Lower leg skin (tissue), 4 donors: ENCODE measurements around the gene CCT3. TPM values are rescaled to one million over a fixed set of nuclear protein-coding genes. Genes with fewer than 3 reads are reported as not detected.
"Not testable (repeated sequence)": the region's sequence is repeated elsewhere in the genome, so short reads cannot be mapped to it uniquely, and the experiment has no call there.

Experiments
- DNase-seq, 2 donors: peaks; one replicate each; pipeline ENCODE4 v3.0.0-alpha.2; 2019; ENCODE audit warnings: low spot score in 2 of 2
- H3K4me3 ChIP-seq: fragments of 200-600 bp; sonication (generic); 2 replicates; pipeline ENCODE4 v1.5.1; 2017; ENCODE audit warnings: mild to moderate bottlenecking, low read depth; ENCODE audit not compliant: poor library complexity, severe bottlenecking
- POLR2A ChIP-seq, 2 donors: fragments of 450-650 bp; IDR thresholded peaks; one replicate each; pipeline ENCODE4 v1.6.1; 2016 to 2017; ENCODE audit warnings: antibody characterized with exemption in 2 of 2, mild to moderate bottlenecking in 1 of 2, moderate library complexity in 1 of 2
- WGBS, 2 donors: methylation state at CpG; one replicate each; pipeline ENCODE4 v1.1.5; 2018; 5-methylcytosine and 5-hydroxymethylcytosine counted together
- intact Hi-C: fragments of 100-400 bp; cut with DNase I; formaldehyde crosslinking; loops from one replicate; pipeline ENCODE4 v1.15.0; 2023; ENCODE audit warnings: low total_unique reads
- total RNA-seq, 4 donors: library from RNA; depleted of rRNA; stranded (reverse); fragments of >200 nt; gene quantifications; one replicate each; pipeline ENCODE4 v1.1.0, GENCODE V29; 2016
- TF ChIP-seq, protein P1 (sequence below), 3 donors: fragments of 450-650 bp; IDR thresholded peaks; one replicate each; pipeline ENCODE4 v1.5.1; 2016; ENCODE audit warnings: antibody characterized with exemption in 3 of 3, mild to moderate bottlenecking in 3 of 3, moderate library complexity in 2 of 3

CCT3 gene
- total RNA-seq, 4 donors from 2014 or later, result 119 to 202 (median 150) TPM

GRCh38 chr1:156344409-156344808, 6.3 kb upstream of the CCT3 start:
- 76 to 80% methylated on average over 3 of the region's 3 CpGs for WGBS, 2 donors
- no peak for DNase-seq
- intact Hi-C loops, result no loop called here
- TF ChIP-seq, protein P1, sequence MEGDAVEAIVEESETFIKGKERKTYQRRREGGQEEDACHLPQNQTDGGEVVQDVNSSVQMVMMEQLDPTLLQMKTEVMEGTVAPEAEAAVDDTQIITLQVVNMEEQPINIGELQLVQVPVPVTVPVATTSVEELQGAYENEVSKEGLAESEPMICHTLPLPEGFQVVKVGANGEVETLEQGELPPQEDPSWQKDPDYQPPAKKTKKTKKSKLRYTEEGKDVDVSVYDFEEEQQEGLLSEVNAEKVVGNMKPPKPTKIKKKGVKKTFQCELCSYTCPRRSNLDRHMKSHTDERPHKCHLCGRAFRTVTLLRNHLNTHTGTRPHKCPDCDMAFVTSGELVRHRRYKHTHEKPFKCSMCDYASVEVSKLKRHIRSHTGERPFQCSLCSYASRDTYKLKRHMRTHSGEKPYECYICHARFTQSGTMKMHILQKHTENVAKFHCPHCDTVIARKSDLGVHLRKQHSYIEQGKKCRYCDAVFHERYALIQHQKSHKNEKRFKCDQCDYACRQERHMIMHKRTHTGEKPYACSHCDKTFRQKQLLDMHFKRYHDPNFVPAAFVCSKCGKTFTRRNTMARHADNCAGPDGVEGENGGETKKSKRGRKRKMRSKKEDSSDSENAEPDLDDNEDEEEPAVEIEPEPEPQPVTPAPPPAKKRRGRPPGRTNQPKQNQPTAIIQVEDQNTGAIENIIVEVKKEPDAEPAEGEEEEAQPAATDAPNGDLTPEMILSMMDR (IDR thresholded peaks at IDR 0.05), result no peak
- TF ChIP-seq POLR2A (IDR thresholded peaks at IDR 0.05), result no peak
- H3K4me3 ChIP-seq, result no peak overlapping the region

- no peak for DNase-seq
- WGBS, 2 donors, result 81 to 87% methylated on average over 1 of the region's 1 CpG
- TF ChIP-seq, protein P1 (IDR thresholded peaks at IDR 0.05), result no peak
- no peak for TF ChIP-seq POLR2A (IDR thresholded peaks at IDR 0.05)
- intact Hi-C loops, result no loop called here
- H3K4me3 ChIP-seq, result no peak overlapping the region
Observed at GRCh38 chr1:156342166-156342955, 4.3 kb upstream of the CCT3 start.

DNA sequence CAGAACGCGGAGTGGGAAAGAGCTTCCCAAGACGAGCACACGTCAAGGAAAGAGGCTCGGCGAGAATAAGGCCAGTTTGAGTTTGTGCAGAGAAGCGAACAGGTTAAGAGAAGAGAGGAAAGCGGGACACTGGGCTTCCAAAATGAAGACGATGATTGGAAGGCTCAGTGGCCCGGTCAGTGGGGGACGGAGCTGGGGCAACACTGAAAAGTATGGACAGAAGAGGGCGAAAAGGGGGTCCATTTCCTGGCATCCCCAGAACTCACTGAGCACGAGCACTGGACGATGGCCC, 258 bp downstream of the CCT3 start:
- TF ChIP-seq, protein P1 (IDR thresholded peaks at IDR 0.05), result no peak
- no peak for TF ChIP-seq POLR2A (IDR thresholded peaks at IDR 0.05)

GRCh38 chr1:156337052-156337887, 822 bp downstream of the CCT3 start:
- peak in 1 of 2 donors; percentile 15 for DNase-seq
- 33 to 42% methylated on average over 34 of the region's 34 CpGs for WGBS, 2 donors
- H3K4me3 ChIP-seq, result peak overlapping the region; percentile 65
- intact Hi-C loops, result no loop called here
- TF ChIP-seq, protein P1 (IDR thresholded peaks at IDR 0.05), result no peak
- TF ChIP-seq POLR2A (IDR thresholded peaks at IDR 0.05), result no peak

More for the DNA sequence above, 258 bp downstream of the CCT3 start:
- 0 to 1% methylated on average over 14 of the region's 14 CpGs for WGBS, 2 donors
- H3K4me3 ChIP-seq, result peak overlapping the region; percentile 65
- DNase-seq, result no peak
- intact Hi-C loops, result no loop called here

DNA sequence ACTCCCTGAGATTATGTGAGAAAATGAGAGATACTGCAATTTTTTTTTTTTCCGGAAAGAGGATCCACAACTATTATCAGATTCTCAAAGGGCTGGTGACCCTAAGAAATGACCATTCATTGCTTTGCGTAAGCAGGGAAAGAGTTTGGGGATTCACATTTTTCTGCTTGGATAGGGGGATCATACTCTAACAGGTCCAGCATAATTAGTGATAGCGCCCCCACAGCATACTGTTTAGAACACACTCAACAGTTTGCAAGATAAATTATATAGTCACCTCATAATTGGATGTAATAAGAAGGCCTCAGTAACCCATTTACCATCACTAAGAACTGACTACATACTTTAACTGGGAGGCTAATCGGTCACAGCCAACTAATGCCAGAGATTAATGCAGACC, 1.9 kb downstream of the CCT3 start:
- no peak overlapping the region for H3K4me3 ChIP-seq
- WGBS, 2 donors, result 67 to 68% methylated on average over 4 of the region's 4 CpGs
- no peak for DNase-seq
- intact Hi-C loops, result no loop called here
- no peak for TF ChIP-seq POLR2A (IDR thresholded peaks at IDR 0.05)
- TF ChIP-seq, protein P1 (IDR thresholded peaks at IDR 0.05), result no peak

GRCh38 chr1:156323179-156323578, 14.9 kb downstream of the CCT3 start:
- 91 to 95% methylated on average over 9 of the region's 9 CpGs for WGBS, 2 donors
- intact Hi-C loops, result loop anchor here (10.0 kb wide), 1 partner anchor 188 kb away; no protein-coding TSS in a partner anchor
- not testable (repeated sequence) for DNase-seq, H3K4me3 ChIP-seq
